ENCODE data around the gene BSCL2. TPM values are rescaled to one million over a fixed set of nuclear protein-coding genes. Genes with fewer than 3 reads are reported as not detected.

Gene BSCL2
- total and polyA plus RNA-seq, 2 donors (not counting 1 experiment from before 2014, with no cell fraction given): 38.5 to 56.3 TPM

GRCh38 chr11:62705880-62706849 is 1.1 kb downstream of the BSCL2 start:
- ChIA-PET POLR2A (interaction anchor here (0.5 to 6.5 kb wide), 18 partner anchors 10 to 175 kb away, joined by 3 to 66 read pairs (median 3); partner anchors contain the start of genes B3GAT3, C11orf98, CSKMT and HNRNPUL2), CTCF (interaction anchor here (0.5 to 3.3 kb wide), 13 partner anchors 12 to 1482 kb away, joined by 3 to 13 read pairs (median 4); partner anchors contain the start of genes HNRNPUL2, SLC3A2, TTC9C and TUT1)
- Histone ChIP-seq H3K4me3 (ENCODE audit: control extremely low read depth in 1 of 5, extremely low read depth in 1 of 5, insufficient read depth in 1 of 5, low read depth in 2 of 5, low read length in 4 of 5) (peak overlapping the region; percentile 65 to 86 (median 69)), H4K20me1 (ENCODE audit: control insufficient read depth, insufficient read depth, low read length, poor library complexity, severe bottlenecking) (no peaks in the 10 kb centered on the region), H3K9me3 (ENCODE audit: control extremely low read depth in 1 of 3, control insufficient read depth in 2 of 3, insufficient read depth in 1 of 3, low read length in 2 of 3) (no peaks in the 10 kb centered on the region), H2AFZ (ENCODE audit: insufficient read depth, low read depth, low read length, poor library complexity, severe bottlenecking) (peak overlapping the region; percentile 86), H3K79me2 (ENCODE audit: control insufficient read depth, insufficient read depth, low read length) (peaks cover 25% of the 10 kb centered on the region), H3K4me1 (ENCODE audit: control insufficient read depth in 2 of 2, insufficient read depth in 2 of 2, low read length in 2 of 2) (peaks cover 39 to 50% of the 10 kb centered on the region in 2 donors), H3K27ac (ENCODE audit: low read length in 2 of 2) (peak overlapping the region; percentile 61 to 91), H3K27me3 (replicated peaks in 1 of 4; ENCODE audit: control extremely low read depth in 1 of 4, control insufficient read depth in 3 of 4, insufficient read depth in 4 of 4, low read length in 3 of 4) (no peaks in the 10 kb centered on the region), H3K4me2 (replicated peaks; ENCODE audit: low read depth, low read length, poor library complexity, severe bottlenecking) (peak overlapping the region; percentile 95), H3K36me3 (replicated peaks in 1 of 2; ENCODE audit: control extremely low read depth in 1 of 2, control insufficient read depth in 1 of 2, extremely low read depth in 1 of 2, insufficient read depth in 2 of 2, low read length in 1 of 2) (peaks cover 0 to 8% of the 10 kb centered on the region in 2 experiments), H3K9ac (ENCODE audit: low read length) (peak overlapping the region; percentile 83)
- Mint-ChIP-seq H3K4me3 (peak overlapping the region; percentile 92), H3K27ac (peak overlapping the region; percentile 91), H3K27me3 (no peaks in the 10 kb centered on the region), H3K4me1 (peaks cover 51% of the 10 kb centered on the region), H3K9me3 (ENCODE audit: insufficient read depth) (no peaks in the 10 kb centered on the region)
- DNase-seq: peak; percentile 95
- TF ChIP-seq CTCF (IDR thresholded peaks at IDR 0.05): no peak
- TF ChIP-seq EZH2 (IDR thresholded peaks at IDR 0.05; ENCODE audit: borderline replicate concordance, insufficient read depth, low read depth, low read length, poor library complexity, severe bottlenecking): no peak
- WGBS (ENCODE audit: insufficient coverage): 7% methylated on average over 73 of the region's 73 CpGs
- intact Hi-C loops (cut with micrococcal nuclease): loop anchor here (1.0 to 5.0 kb wide), 6 partner anchors 41 to 175 kb away; partner anchors contain the start of genes C11orf98, CSKMT, EEF1G and ROM1
- ATAC-seq (ENCODE audit: low read depth): peak; percentile 73
